PC-9 (cell line): ENCODE data around the gene PXN. TPM values are rescaled to one million over a fixed set of nuclear protein-coding genes. Genes with fewer than 3 reads are reported as not detected.

ENCODE experiments used
- BruUV-seq: library from RNA; stranded (reverse); fragments of 400-500 nt; replicated peaks from 2 replicates; lab custom pipeline; 2021; lab: Mats Ljungman, UMichigan
- CTCF ChIA-PET: fragments of 300-600 bp; sonication (Branson Sonifier 250); formaldehyde crosslinking; loops from one replicate; lab custom pipeline; 2022; ENCODE audit warnings: antibody characterized with exemption; lab: Charles Lee
- POLR2A ChIA-PET: fragments of 300-600 bp; sonication (Branson Sonifier 250); formaldehyde crosslinking; loops from one replicate; lab custom pipeline; 2022; ENCODE audit warnings: antibody characterized with exemption; ENCODE audit not compliant: unreplicated experiment; lab: Charles Lee
- DNase-seq, 2 experiments: peaks; one replicate each; pipeline versions ENCODE4 v3.0.0 to v3.0.0-alpha.2; 2015 to 2022; ENCODE audit warnings: mixed read lengths in 1 of 2
- H2AFZ ChIP-seq: fragments of 200-600 bp; sonication (generic); 2 replicates; pipeline ENCODE4 v1.8.1; 2017; ENCODE audit warnings: antibody characterized with exemption
- H3F3A ChIP-seq: fragments of 200-600 bp; sonication (generic); 2 replicates; pipeline ENCODE4 v1.8.1; 2017; ENCODE audit warnings: antibody characterized with exemption, mild to moderate bottlenecking, low read depth; ENCODE audit not compliant: insufficient read depth
- H3K27ac ChIP-seq: fragments of 200-600 bp; sonication (generic); 2 replicates; pipeline ENCODE4 v1.6.1; 2016; ENCODE audit warnings: mixed run types
- H3K27me3 ChIP-seq: fragments of 200-600 bp; sonication (generic); 2 replicates; pipeline ENCODE4 v1.6.1; 2016; ENCODE audit warnings: low read depth, mixed run types; ENCODE audit not compliant: insufficient read depth
- H3K36me3 ChIP-seq: fragments of 200-600 bp; sonication (generic); 2 replicates; pipeline ENCODE4 v1.6.1; 2016; ENCODE audit warnings: low read depth, mixed run types
- H3K4me1 ChIP-seq: fragments of 200-600 bp; sonication (generic); replicated peaks from 2 replicates; pipeline ENCODE4 v1.6.1; 2016; ENCODE audit warnings: mixed run types; ENCODE audit not compliant: insufficient read depth
- H3K4me2 ChIP-seq: fragments of 200-600 bp; sonication (generic); 2 replicates; pipeline ENCODE4 v1.6.1; 2017; ENCODE audit warnings: mixed run types
- H3K4me3 ChIP-seq: fragments of 200-600 bp; sonication (generic); 2 replicates; pipeline ENCODE4 v1.6.1; 2016; ENCODE audit warnings: mixed run types
- H3K79me2 ChIP-seq: fragments of 200-600 bp; sonication (generic); 2 replicates; pipeline ENCODE4 v1.6.1; 2017; ENCODE audit warnings: low read depth, mixed run types
- H3K9me2 ChIP-seq: fragments of 200-600 bp; sonication (generic); 2 replicates; pipeline ENCODE4 v1.8.1; 2017; ENCODE audit warnings: mild to moderate bottlenecking; ENCODE audit not compliant: insufficient read depth
- H3K9me3 ChIP-seq: fragments of 200-600 bp; sonication (generic); 2 replicates; pipeline ENCODE4 v1.8.1; 2016; ENCODE audit warnings: low read depth; ENCODE audit not compliant: insufficient read depth
- H4K20me1 ChIP-seq: fragments of 200-600 bp; sonication (generic); 2 replicates; pipeline ENCODE4 v1.8.1; 2017; ENCODE audit not compliant: insufficient read depth
- EZH2 ChIP-seq: fragments of 200-600 bp; sonication (generic); IDR thresholded peaks from 2 replicates; pipeline ENCODE4 v1.8.0; 2017; ENCODE audit warnings: antibody characterized with exemption, low read depth
- intact Hi-C: fragments of 100-400 bp; cut with micrococcal nuclease; formaldehyde crosslinking; loops from one replicate; pipeline ENCODE4 v1.10.0; 2022; ENCODE audit not compliant: unreplicated experiment
- total RNA-seq: library from RNA; stranded (reverse); gene quantifications from 2 replicates; pipeline ENCODE4 v1.2.3, GENCODE V29; 2021
- TF ChIP-seq, protein P1 (sequence below): fragments of 200-600 bp; sonication (generic); conservative IDR thresholded peaks from 2 replicates; pipeline ENCODE4 v1.6.1; 2017; ENCODE audit warnings: mixed run types, antibody characterized with exemption, mild to moderate bottlenecking, moderate library complexity

Gene PXN
- total RNA-seq, 1 experiment from 2014 or later = 218 TPM

DNA sequence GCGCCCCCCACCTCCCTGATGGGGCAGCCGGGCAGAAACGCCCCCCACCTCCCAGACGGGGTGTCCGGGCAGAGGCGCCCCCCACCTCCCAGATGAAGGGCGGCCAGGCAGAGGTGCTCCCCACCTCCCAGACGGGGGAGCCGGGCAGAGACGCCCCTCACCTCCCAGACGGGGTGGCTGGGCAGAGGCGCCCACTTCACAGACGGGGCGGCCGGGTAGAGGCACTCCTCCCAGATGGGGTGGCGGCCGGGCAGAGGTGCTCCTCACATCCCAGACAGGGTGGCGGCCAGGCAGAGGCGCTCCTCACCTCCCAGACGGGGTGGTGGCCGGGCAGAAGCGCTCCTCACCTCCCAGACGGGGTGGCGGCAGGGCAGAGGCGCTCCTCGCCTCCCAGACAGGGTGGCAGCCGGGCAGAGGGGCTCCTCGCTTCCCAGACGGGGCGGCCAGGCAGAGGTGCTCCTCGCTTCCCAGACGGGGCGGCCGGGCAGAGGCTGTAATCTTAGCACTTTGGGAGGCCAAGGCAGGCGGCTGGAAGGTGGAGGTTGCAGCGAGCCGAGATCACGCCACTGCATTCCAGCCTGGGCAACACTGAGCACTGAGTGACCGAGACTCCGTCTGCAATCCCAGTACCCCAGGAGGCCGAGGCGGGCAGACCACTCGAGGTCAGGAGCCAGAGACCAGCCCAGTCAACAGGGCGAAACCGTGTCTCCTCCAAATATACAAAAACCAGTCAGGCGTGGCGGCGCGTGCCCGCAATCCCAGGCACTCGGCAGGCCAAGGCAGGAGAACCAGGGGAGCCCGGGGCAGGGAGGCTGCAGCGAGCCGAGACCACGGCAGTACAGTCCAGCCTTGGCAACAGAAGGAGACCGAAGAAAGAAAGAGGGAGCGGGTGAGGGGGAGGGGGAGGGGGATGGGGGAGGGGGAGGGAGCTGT, 12.9 kb upstream of the PXN start:
- Histone ChIP-seq H3K9me3 (no peaks in the 10 kb centered on the region), H3K36me3 (no peaks in the 10 kb centered on the region), H3K4me2 (no peak overlapping the region), H4K20me1 (no peaks in the 10 kb centered on the region), H3K79me2 (no peaks in the 10 kb centered on the region), H3K27me3 (no peaks in the 10 kb centered on the region), H3K9me2 (no peaks in the 10 kb centered on the region), H3F3A (no peaks in the 10 kb centered on the region), H2AFZ (no peak overlapping the region), H3K4me1 (no peaks in the 10 kb centered on the region), H3K27ac (no peak overlapping the region), H3K4me3 (no peak overlapping the region)
- CTCF ChIA-PET = interaction anchor here (1.2 kb wide), 1 partner anchor 51 kb away, joined by 6 read pairs; no protein-coding TSS in a partner anchor
- intact Hi-C loops = no loop called here
- POLR2A ChIA-PET = no interaction called here
- DNase-seq = no peak
- TF ChIP-seq, protein P1, sequence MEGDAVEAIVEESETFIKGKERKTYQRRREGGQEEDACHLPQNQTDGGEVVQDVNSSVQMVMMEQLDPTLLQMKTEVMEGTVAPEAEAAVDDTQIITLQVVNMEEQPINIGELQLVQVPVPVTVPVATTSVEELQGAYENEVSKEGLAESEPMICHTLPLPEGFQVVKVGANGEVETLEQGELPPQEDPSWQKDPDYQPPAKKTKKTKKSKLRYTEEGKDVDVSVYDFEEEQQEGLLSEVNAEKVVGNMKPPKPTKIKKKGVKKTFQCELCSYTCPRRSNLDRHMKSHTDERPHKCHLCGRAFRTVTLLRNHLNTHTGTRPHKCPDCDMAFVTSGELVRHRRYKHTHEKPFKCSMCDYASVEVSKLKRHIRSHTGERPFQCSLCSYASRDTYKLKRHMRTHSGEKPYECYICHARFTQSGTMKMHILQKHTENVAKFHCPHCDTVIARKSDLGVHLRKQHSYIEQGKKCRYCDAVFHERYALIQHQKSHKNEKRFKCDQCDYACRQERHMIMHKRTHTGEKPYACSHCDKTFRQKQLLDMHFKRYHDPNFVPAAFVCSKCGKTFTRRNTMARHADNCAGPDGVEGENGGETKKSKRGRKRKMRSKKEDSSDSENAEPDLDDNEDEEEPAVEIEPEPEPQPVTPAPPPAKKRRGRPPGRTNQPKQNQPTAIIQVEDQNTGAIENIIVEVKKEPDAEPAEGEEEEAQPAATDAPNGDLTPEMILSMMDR = no peak
- no peak for TF ChIP-seq EZH2
- no TSS peak for BruUV-seq

DNA sequence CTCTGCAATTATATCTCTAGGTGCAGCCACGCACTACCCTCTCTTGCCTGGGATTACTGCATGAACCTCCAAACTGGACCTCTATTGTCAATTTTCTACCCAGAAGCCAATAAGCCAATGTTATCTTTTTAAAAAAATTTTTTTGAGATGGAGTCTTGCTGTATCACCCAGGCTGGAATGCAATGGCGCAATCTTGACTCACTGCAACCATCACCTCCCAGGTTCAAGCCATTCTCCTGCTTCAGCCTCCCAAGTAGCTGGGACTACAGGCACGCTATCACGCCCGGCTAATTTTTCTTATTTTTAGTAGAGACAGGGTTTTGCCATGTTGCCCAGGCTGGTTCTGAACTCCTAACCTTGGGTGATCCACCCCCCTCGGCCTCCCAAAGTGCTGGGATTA, 11.2 kb upstream of the PXN start:
- BruUV-seq = no TSS peak
- no peaks in the 10 kb centered on the region for H3K36me3 ChIP-seq
- ChIA-PET POLR2A (no interaction called here), CTCF (no interaction called here)
- no peak overlapping the region for H2AFZ ChIP-seq
- H3K4me3 ChIP-seq = no peak overlapping the region
- H4K20me1 ChIP-seq = no peaks in the 10 kb centered on the region
- H3K9me2 ChIP-seq = no peaks in the 10 kb centered on the region
- no peaks in the 10 kb centered on the region for H3K27me3 ChIP-seq
- no peaks in the 10 kb centered on the region for H3K4me1 ChIP-seq
- TF ChIP-seq, protein P1 = no peak
- TF ChIP-seq EZH2 = no peak
- H3K27ac ChIP-seq = no peak overlapping the region
- no peaks in the 10 kb centered on the region for H3K9me3 ChIP-seq
- intact Hi-C loops = no loop called here
- H3K4me2 ChIP-seq = no peak overlapping the region
- no peaks in the 10 kb centered on the region for H3F3A ChIP-seq
- DNase-seq = no peak
- no peaks in the 10 kb centered on the region for H3K79me2 ChIP-seq

DNA sequence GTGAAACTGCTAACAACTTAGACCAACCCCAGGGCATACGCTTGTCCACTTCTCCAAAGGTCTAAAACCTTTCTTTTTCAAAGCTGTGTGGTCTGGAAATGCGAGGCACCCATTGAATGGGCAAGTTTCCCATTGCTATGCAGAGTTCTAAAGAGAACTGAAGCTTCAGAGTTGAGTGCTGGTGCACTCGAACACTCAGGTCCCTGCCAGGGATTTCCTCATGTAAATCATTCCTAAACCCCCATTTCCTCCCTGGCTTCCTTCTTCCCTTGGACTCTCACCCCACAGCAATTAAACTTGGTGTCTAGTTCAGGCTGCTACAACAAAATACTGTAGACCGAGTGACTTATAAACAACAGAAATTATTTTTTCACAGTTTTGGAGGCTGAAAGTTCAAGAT, 2.2 kb upstream of the PXN start:
- intact Hi-C loops = no loop called here
- Histone ChIP-seq H3K79me2 (peaks cover 27% of the 10 kb centered on the region), H3K4me1 (peaks cover 16% of the 10 kb centered on the region), H3K27ac (no peak overlapping the region), H4K20me1 (no peaks in the 10 kb centered on the region), H3K9me3 (no peaks in the 10 kb centered on the region), H2AFZ (no peak overlapping the region), H3K36me3 (no peaks in the 10 kb centered on the region), H3K27me3 (no peaks in the 10 kb centered on the region), H3K4me2 (no peak overlapping the region), H3K4me3 (no peak overlapping the region), H3F3A (peaks cover under 1% of the 10 kb centered on the region; the same call in 1 of the 2 replicates), H3K9me2 (no peaks in the 10 kb centered on the region)
- TF ChIP-seq, protein P1 = no peak
- TF ChIP-seq EZH2 = no peak
- ChIA-PET POLR2A (interaction anchor here (0.7 kb wide), 1 partner anchor 127 kb away, joined by 6 read pairs; no protein-coding TSS in a partner anchor), CTCF (no interaction called here)
- no TSS peak for BruUV-seq
- DNase-seq = no peak
